PC-9 (cell line): ENCODE results near the gene F2RL3. TPM values are rescaled to one million over a fixed set of nuclear protein-coding genes. Genes with fewer than 3 reads are reported as not detected.

ENCODE experiments used
- BruUV-seq: library from RNA; stranded (reverse); fragments of 400-500 nt; replicated peaks from 2 replicates; lab custom pipeline; 2021; lab: Mats Ljungman, UMichigan
- CTCF ChIA-PET: fragments of 300-600 bp; sonication (Branson Sonifier 250); formaldehyde crosslinking; loops from one replicate; lab custom pipeline; 2022; ENCODE audit warnings: antibody characterized with exemption; lab: Charles Lee
- POLR2A ChIA-PET: fragments of 300-600 bp; sonication (Branson Sonifier 250); formaldehyde crosslinking; loops from one replicate; lab custom pipeline; 2022; ENCODE audit warnings: antibody characterized with exemption; ENCODE audit not compliant: unreplicated experiment; lab: Charles Lee
- DNase-seq, 2 experiments: peaks; one replicate each; pipeline versions ENCODE4 v3.0.0 to v3.0.0-alpha.2; 2015 to 2022; ENCODE audit warnings: mixed read lengths in 1 of 2
- H2AFZ ChIP-seq: fragments of 200-600 bp; sonication (generic); 2 replicates; pipeline ENCODE4 v1.8.1; 2017; ENCODE audit warnings: antibody characterized with exemption
- H3F3A ChIP-seq: fragments of 200-600 bp; sonication (generic); 2 replicates; pipeline ENCODE4 v1.8.1; 2017; ENCODE audit warnings: antibody characterized with exemption, mild to moderate bottlenecking, low read depth; ENCODE audit not compliant: insufficient read depth
- H3K27ac ChIP-seq: fragments of 200-600 bp; sonication (generic); 2 replicates; pipeline ENCODE4 v1.6.1; 2016; ENCODE audit warnings: mixed run types
- H3K27me3 ChIP-seq: fragments of 200-600 bp; sonication (generic); 2 replicates; pipeline ENCODE4 v1.6.1; 2016; ENCODE audit warnings: low read depth, mixed run types; ENCODE audit not compliant: insufficient read depth
- H3K36me3 ChIP-seq: fragments of 200-600 bp; sonication (generic); 2 replicates; pipeline ENCODE4 v1.6.1; 2016; ENCODE audit warnings: low read depth, mixed run types
- H3K4me1 ChIP-seq: fragments of 200-600 bp; sonication (generic); replicated peaks from 2 replicates; pipeline ENCODE4 v1.6.1; 2016; ENCODE audit warnings: mixed run types; ENCODE audit not compliant: insufficient read depth
- H3K4me2 ChIP-seq: fragments of 200-600 bp; sonication (generic); 2 replicates; pipeline ENCODE4 v1.6.1; 2017; ENCODE audit warnings: mixed run types
- H3K4me3 ChIP-seq: fragments of 200-600 bp; sonication (generic); 2 replicates; pipeline ENCODE4 v1.6.1; 2016; ENCODE audit warnings: mixed run types
- H3K79me2 ChIP-seq: fragments of 200-600 bp; sonication (generic); 2 replicates; pipeline ENCODE4 v1.6.1; 2017; ENCODE audit warnings: low read depth, mixed run types
- H3K9me2 ChIP-seq: fragments of 200-600 bp; sonication (generic); 2 replicates; pipeline ENCODE4 v1.8.1; 2017; ENCODE audit warnings: mild to moderate bottlenecking; ENCODE audit not compliant: insufficient read depth
- H3K9me3 ChIP-seq: fragments of 200-600 bp; sonication (generic); 2 replicates; pipeline ENCODE4 v1.8.1; 2016; ENCODE audit warnings: low read depth; ENCODE audit not compliant: insufficient read depth
- H4K20me1 ChIP-seq: fragments of 200-600 bp; sonication (generic); 2 replicates; pipeline ENCODE4 v1.8.1; 2017; ENCODE audit not compliant: insufficient read depth
- EZH2 ChIP-seq: fragments of 200-600 bp; sonication (generic); IDR thresholded peaks from 2 replicates; pipeline ENCODE4 v1.8.0; 2017; ENCODE audit warnings: antibody characterized with exemption, low read depth
- intact Hi-C: fragments of 100-400 bp; cut with micrococcal nuclease; formaldehyde crosslinking; loops from one replicate; pipeline ENCODE4 v1.10.0; 2022; ENCODE audit not compliant: unreplicated experiment
- total RNA-seq: library from RNA; stranded (reverse); gene quantifications from 2 replicates; pipeline ENCODE4 v1.2.3, GENCODE V29; 2021
- TF ChIP-seq, protein P1 (sequence below): fragments of 200-600 bp; sonication (generic); conservative IDR thresholded peaks from 2 replicates; pipeline ENCODE4 v1.6.1; 2017; ENCODE audit warnings: mixed run types, antibody characterized with exemption, mild to moderate bottlenecking, moderate library complexity

F2RL3 gene
- total RNA-seq, 1 experiment from 2014 or later, result not detected

DNA sequence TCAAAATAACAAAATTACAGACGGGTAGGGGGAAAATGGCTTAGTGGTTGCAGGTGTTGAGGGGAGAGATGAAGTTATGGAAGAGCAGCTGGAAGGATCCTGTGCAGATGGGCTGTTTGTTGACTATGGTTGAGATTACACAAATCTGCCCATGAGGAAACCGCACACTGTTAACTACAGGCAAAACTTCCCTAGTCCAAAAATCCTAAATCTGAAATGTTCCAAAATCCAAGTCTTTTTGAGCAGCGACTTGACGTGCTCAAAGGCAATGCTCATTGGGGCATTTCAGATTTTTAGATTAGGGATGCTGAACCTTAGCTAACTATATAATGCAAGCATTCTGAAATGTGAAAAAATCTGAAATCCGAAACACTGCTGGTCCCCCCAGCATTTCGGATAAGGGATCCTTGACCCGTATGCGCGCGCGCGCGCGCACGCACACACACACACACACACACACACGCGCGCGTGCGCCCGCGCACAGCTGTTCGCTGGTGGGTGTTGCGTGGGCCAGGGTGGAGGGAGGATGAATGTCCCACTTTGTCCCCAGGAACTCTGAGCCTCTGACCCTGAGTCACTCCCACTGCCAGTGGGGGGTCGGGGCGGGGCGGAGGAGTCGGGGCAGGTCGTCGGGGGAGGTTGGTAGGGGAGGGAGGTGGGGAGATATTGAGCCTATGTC lies 6.8 kb downstream of the F2RL3 start:
- no peaks in the 10 kb centered on the region for H3K9me3 ChIP-seq
- intact Hi-C loops, result no loop called here
- no TSS peak for BruUV-seq
- H3K4me1 ChIP-seq, result peaks cover 3% of the 10 kb centered on the region; the same call in 1 of the 2 replicates
- H3K27ac ChIP-seq, result no peak overlapping the region
- H4K20me1 ChIP-seq, result no peaks in the 10 kb centered on the region
- CTCF ChIA-PET, result no interaction called here
- no peak overlapping the region for H2AFZ ChIP-seq
- no peak overlapping the region for H3K4me2 ChIP-seq
- no peak overlapping the region for H3K4me3 ChIP-seq
- no peaks in the 10 kb centered on the region for H3K36me3 ChIP-seq
- peaks cover 35% of the 10 kb centered on the region for H3F3A ChIP-seq
- no peaks in the 10 kb centered on the region for H3K9me2 ChIP-seq
- no peaks in the 10 kb centered on the region for H3K27me3 ChIP-seq
- no peak for DNase-seq
- no peaks in the 10 kb centered on the region for H3K79me2 ChIP-seq
- no peak for TF ChIP-seq EZH2
- TF ChIP-seq, protein P1, sequence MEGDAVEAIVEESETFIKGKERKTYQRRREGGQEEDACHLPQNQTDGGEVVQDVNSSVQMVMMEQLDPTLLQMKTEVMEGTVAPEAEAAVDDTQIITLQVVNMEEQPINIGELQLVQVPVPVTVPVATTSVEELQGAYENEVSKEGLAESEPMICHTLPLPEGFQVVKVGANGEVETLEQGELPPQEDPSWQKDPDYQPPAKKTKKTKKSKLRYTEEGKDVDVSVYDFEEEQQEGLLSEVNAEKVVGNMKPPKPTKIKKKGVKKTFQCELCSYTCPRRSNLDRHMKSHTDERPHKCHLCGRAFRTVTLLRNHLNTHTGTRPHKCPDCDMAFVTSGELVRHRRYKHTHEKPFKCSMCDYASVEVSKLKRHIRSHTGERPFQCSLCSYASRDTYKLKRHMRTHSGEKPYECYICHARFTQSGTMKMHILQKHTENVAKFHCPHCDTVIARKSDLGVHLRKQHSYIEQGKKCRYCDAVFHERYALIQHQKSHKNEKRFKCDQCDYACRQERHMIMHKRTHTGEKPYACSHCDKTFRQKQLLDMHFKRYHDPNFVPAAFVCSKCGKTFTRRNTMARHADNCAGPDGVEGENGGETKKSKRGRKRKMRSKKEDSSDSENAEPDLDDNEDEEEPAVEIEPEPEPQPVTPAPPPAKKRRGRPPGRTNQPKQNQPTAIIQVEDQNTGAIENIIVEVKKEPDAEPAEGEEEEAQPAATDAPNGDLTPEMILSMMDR, result no peak
- POLR2A ChIA-PET, result interaction anchor here (0.6 kb wide), 1 partner anchor 339 kb away, joined by 22 read pairs; no protein-coding TSS in a partner anchor

DNA sequence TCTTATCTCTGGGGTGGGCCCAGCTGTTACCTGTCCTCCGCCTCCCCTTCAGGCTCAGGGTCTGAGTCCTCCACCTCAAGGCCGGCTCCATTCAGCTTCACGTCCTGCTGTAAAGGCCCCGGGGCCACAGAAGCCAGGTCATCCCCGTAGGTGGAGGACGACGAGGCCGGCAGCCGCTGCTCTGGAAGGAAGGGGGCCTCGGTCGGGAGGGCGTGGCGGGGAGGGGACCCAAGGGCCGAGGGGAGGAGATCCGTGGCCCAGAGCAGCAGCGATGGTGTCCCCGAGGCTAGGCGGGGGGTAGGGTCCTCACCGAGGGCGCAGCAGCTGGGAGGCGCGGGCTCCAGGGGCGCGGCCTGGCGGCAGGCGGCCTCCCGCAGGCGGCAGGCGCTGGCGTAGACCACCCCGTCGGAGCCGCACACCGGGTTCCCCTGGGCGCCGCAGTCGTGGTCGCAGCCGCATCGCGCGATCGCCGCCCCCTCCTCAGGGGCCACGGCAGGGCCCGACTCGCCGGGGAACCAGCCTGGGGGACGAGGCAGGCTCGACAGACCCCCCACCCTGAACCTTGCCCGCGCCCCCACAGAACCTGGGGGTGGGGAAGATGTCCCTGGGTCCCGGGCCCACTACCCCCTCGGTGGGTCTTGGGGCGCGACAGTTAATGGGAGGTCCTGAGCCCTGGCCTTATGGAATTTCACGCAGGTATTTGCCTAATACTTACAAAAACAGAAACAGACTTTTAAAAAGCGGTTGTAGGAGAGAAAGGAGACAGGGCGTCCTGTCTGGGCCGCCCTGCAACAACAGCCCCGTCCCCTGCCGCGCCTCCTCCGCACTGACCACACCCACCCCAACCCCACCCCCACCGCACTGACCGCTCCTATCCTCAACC lies 7.6 kb downstream of the F2RL3 start:
- Histone ChIP-seq H3K36me3 (no peaks in the 10 kb centered on the region), H4K20me1 (no peaks in the 10 kb centered on the region), H3K9me3 (no peaks in the 10 kb centered on the region), H3K27ac (no peak overlapping the region), H3K4me1 (peaks cover 3% of the 10 kb centered on the region; the same call in 1 of the 2 replicates), H3K4me3 (peak overlapping the region; percentile 39; the same call in 1 of the 2 replicates), H2AFZ (no peak overlapping the region; the same call in 1 of the 2 replicates), H3K4me2 (peak overlapping the region; percentile 76), H3F3A (peaks cover 35% of the 10 kb centered on the region), H3K79me2 (no peaks in the 10 kb centered on the region), H3K27me3 (no peaks in the 10 kb centered on the region), H3K9me2 (no peaks in the 10 kb centered on the region)
- no peak for DNase-seq
- no peak for TF ChIP-seq EZH2
- TF ChIP-seq, protein P1, result no peak
- ChIA-PET CTCF (no interaction called here), POLR2A (no interaction called here)
- BruUV-seq, result no TSS peak
- intact Hi-C loops, result no loop called here

DNA sequence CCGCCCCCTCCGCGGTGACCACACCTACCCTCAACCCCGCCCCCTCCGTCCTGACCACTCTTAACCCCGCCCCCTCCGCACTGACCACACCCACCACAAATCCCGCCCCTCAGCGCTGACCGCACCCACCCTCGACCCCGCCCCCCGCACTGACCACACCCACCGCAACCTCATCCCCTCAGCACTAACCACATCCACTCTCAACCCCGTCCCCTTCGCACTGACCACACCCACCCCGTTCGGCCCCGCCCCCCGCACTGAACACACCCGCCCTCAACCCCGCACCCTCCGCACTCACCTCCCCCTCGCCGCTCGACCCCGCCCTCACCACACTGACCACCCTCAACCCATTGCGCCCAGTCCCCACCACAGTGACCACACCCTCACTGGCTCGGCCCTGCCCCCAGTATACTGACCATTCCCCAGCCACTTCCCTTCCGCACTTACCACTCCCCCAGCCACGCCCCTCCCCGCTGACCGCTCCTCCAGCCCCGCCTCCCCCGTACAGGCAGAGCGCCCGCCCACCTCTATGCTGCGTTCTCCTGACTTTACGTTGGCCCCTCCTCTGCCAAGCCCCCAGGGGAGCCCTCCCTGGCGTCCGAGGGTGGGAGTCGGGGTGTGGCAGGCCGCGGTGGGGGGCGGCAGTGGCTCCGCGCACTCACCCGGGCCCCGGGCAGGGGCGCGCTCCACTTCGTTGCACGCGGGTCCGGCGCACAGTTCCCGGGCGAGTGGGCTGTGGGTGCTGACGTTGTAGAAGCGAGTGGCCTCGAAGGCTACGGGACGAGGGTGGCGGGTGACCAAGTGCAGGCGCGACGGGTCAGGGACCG lies 8.4 kb downstream of the F2RL3 start:
- Histone ChIP-seq H3K9me3 (no peaks in the 10 kb centered on the region), H3K4me2 (peak overlapping the region; percentile 51), H3K4me3 (0 out of 2 replicates have a peak overlapping the region, but pooled peaks have one; percentile 10), H3K36me3 (no peaks in the 10 kb centered on the region), H3K79me2 (no peaks in the 10 kb centered on the region), H3K9me2 (no peaks in the 10 kb centered on the region), H2AFZ (no peak overlapping the region), H3K4me1 (peaks cover 3% of the 10 kb centered on the region; the same call in 1 of the 2 replicates), H3K27ac (no peak overlapping the region), H4K20me1 (no peaks in the 10 kb centered on the region), H3K27me3 (no peaks in the 10 kb centered on the region), H3F3A (peaks cover 34% of the 10 kb centered on the region)
- ChIA-PET CTCF (no interaction called here), POLR2A (no interaction called here)
- BruUV-seq, result no TSS peak
- TF ChIP-seq, protein P1, result no peak
- no peak for TF ChIP-seq EZH2
- intact Hi-C loops, result no loop called here
- DNase-seq, result peak in 1 of 2 experiments; percentile 41
